Activated naive CD4-positive, alpha-beta T cell (primary cell): ENCODE results near the gene SPAG6.

Experiments
- DNase-seq, 4 experiments: peaks; one replicate each; lab custom pipeline; 2025; lab: John Stamatoyannopoulos, UW

The SPAG6 gene

DNA sequence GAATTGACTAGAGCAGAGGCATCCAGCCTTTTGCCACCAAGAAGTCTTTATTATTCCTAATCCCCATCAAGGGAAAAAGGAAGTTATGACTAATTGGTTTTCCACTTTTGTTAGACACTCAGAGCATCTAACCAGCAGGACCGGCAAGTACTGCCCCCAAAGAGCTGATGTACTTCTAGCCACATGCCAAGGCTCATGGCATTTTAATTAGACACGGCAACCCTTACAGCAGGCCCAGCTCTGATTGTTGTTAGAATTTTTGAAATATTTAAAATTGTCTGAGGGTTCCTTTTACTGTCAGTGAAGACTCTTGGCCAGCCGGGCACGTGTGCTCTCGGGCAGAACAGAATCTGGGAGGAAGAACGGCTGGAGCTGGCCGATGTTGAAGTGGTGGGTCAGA is 114.8 kb downstream of the SPAG6 start:
- no peak for DNase-seq

DNA sequence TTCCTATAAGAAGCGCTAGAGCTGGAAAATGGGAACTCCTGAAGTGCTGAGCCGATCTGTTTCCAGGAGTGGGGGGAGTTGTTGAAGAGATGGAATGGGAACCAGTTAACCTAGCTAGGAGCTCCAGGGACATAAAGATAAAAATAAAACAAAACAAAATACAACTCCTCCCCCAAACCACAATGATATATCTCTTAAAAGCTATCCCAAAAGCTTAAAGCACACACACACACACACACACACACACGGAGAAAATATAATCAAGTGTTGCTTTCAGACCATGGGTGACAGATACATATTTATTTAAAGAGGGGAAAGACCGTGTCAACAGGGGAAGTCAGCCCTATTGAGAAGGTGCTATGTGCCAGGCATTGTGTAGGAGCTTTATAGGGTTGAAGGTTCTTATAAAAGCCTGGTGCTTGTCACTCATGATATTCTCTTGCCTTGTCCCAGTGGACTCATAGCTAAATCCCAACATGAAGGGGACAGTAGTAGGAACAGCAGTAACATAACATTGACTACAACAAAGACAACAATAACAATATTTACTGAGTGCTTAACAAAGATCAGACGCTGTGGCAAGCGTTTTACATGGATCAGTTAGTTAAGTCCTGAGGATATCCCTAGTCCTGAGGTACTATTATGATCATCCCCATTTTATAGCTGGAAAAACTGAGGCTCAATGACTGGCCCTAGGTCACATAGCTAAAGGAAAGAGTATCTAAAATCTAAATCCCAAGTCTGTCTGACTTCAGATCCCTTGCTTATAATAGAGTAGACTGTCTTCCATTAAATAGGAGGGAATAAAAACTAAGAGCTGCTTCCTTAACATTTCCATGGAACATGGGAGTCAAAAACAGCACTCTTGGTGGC is 115.5 kb downstream of the SPAG6 start:
- DNase-seq: no peak

DNA sequence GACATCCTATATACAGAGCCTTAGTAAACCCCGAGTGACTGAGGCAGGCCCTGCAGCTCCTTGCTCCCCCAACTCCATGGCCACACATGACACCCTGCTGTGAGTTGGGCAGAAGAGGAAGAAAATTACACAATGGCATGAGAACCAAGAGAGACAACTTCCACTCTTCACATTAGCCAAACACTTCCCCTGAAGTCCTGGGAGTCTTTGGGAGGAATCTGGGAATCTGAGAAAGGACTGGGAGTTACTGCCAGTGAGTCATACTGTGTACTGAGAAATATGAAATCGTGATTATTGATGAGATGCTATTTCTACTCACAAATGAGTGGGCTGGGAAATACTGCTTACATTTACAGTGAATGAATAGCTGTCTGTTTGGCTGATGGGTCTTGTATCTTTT is 116.6 kb downstream of the SPAG6 start:
- no peak for DNase-seq

DNA sequence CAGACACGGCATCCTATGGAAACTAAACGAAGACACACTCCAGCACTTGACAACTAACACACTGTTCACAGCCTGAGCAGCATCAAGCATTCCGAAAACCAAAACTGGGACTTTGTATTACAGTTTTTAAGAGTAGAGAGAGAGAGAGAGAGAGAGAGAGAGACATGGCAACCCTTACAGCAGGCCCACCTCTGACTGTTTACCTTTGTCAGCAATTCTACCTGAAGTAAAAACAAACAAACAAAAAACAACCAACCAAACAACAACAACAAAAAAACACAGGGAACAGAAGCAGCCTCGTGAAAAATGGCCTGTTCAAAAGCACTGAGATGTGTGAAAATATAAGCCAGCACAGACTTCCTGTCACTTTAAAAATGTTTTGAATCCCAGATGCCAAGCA is 118.0 kb downstream of the SPAG6 start:
- DNase-seq: no peak

DNA sequence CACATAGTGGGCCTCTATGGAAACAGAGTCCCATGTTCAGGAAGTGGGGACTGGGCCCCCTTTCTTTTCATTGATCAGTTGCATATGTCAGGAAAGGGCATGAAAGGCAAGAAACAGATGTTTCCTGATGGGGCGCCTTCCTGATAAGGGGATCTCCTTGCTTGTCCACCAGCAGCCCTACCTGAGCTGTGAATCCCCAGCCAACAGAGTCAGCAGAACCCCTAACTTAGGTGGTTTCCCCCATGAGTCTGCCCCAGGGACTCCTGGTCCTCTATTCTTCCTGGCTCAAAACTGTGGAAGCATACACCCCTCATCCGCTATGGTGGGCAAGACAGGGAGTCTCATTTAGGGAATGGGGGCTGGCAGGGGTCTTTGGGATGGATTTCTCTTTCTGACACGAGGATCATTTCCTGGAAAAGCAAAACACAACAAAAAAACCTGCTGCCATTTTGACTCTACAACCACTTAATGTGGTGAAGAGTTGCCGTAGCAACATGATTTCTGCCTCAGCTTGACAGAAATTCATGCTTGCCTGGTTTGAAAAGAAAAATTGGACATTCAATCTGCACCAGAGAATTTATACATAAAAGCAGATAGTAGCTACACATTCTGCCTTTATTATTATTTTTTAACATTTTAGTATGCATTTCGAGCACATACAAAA is 119.8 kb downstream of the SPAG6 start:
- no peak for DNase-seq

DNA sequence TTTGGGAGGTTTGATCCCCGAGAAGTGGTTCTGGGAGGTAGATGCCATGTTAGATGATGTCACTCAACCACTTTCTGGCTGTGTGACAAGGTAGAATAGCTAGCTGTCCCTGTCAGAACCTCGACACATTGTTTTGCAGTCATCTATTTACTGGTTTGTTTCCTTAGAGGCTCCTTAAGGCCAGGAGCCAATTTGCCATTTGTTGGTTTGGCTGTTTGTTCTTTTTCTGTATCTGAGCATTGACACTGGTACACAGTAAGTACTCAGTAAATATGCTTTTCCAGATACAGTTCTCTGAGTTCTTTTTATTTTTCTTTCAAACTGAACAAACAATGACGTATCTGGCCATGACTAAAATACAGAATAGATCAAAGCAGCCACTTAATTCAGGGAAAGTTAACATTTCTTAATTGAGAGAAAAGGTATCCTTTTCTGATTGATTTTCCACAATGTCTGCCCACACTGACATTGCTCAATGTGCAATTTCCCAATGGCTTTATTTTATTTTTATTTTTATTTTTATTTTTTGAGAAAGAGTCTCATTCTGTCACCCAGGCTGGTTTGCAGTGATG is 121.6 kb downstream of the SPAG6 start:
- no peak for DNase-seq
